ENCODE measurements around the gene ZNF226.
"Not testable (repeated sequence)": the region's sequence is repeated elsewhere in the genome, so short reads cannot be mapped to it uniquely, and the experiment has no call there.

Gene ZNF226

GRCh38 chr19:44164673-44165512 lies at the start of gene ZNF226:
Gene ZNF226 (plus strand): TSS chr19:44165100. CDS start chr19:44170081, 4,981 bp downstream.
- DNase-seq = peak; percentile 76

- DNase-seq = not testable (repeated sequence)
Observed at GRCh38 chr19:44121162-44121561, 43.7 kb upstream of the ZNF226 start.

DNA sequence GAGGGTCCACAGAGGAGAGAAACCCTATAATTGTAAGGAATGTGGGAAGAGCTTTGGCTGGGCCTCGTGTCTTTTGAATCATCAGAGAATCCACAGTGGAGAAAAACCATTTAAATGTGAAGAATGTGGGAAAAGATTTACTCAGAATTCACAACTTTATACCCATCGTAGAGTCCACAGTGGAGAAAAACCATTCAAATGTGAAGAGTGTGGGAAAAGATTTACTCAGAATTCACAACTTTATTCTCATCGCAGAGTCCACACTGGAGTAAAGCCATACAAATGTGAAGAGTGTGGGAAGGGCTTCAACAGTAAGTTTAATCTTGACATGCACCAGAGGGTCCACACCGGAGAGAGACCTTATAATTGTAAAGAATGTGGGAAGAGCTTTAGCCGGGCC lies 32.9 kb upstream of the ZNF226 start:
- DNase-seq = no peak

DNA sequence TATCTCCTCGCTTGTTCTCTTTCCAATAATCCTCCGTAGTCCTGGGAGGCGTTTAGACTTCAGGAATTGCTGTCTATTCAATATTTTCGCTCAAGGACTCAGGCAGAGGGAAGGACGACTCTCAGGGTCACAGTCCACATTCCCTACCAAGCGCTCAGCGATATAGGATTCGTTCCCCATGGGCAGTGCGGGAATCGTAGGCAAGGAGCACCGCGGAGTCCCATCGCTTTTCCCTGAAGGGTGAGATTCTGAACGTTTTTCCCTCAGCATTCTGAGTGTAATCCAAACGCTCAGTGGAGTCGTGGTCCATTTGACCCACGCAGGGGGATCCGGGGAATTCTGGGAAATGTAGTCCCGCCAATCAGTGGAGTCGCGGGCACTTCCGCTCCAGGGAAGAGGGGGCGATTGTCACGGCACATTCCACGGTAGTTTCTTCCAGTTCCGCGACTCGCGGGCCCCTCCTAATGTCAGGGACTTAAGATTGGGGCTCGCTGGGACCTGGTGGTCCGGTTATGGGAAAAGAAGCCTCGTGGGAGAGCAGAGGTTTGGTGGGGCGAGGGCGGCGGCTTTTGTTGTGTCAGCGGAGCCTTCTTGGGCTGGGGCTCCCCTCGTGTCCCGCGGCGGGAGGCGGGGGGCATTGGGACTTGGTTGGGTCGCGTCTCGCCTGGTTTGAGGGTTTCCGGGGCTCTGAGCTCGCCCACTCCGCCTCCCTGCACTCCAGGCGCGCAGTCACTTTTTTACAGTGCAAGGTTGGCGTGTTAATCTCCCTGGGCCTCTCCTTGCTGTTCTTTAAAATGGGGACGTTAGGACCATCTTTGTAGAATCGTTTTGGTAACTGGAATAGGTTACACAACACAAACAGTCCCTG lies 23.5 kb upstream of the ZNF226 start, which contains the start of gene ZNF234:
Gene ZNF234 (plus strand): TSS at position 364 of the 868 bp plus-strand sequence. CDS start 3,079 bp downstream, outside the sequence.
- DNase-seq = no peak

GRCh38 chr19:44142059-44142433 lies 22.9 kb upstream of the ZNF226 start:
- DNase-seq = no peak

GRCh38 chr19:44149776-44150175 lies 15.1 kb upstream of the ZNF226 start:
- no peak for DNase-seq

DNA sequence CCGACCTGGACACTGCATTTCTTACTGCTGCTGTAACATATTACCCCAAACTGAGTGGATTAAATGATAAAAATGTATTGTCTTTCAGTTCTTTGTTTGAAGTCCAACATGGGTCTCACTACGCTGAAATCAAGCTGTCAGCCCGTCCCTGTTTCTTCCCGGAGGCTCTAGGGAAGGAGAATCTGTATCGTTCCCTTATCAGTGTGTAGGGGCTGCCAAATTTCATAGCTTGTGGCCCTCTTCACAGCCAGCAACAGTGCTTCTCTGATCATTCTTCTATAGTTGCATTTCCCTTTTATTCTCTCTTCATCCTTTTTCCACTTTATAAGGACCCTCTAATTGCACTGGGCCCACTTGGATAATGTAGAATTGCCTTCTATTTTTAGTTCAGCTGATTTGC lies 13.4 kb upstream of the ZNF226 start:
- no peak for DNase-seq

DNA sequence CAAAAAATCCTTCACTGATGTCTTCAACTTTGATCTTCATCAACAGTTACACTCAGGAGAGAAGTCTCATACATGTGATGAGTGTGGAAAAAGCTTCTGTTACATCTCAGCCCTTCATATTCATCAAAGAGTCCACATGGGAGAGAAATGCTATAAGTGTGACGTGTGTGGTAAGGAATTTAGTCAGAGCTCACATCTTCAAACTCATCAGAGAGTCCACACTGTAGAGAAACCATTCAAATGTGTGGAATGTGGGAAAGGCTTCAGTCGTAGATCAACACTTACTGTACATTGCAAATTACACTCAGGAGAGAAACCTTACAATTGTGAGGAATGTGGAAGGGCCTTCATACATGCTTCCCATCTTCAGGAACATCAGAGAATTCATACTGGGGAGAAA lies 8.4 kb upstream of the ZNF226 start:
- DNase-seq = no peak

GRCh38 chr19:44163789-44164188 lies 1.1 kb upstream of the ZNF226 start:
- no peak for DNase-seq

DNA sequence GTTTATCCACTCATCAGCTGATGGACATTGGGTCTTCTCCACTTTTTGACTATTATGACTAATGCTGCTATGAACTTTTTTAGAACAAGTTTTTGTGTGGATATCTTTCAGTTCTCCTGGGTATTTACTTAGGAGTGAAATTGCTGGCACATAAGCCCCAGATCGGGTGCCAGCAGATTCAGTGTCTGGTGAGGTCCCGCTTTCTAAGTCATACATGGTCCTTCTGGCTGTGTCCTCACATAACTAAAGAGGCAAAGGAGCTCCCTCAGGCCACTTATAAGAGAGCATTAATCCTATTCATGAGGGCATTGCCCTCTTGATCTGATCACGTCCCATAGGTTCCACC lies 600 bp upstream of the ZNF226 start:
- DNase-seq = no peak

GRCh38 chr19:44170660-44171059 lies 5.8 kb downstream of the ZNF226 start:
- DNase-seq = not testable (repeated sequence)

GRCh38 chr19:44176590-44176989 lies 11.7 kb downstream of the ZNF226 start:
- DNase-seq = no peak

- no peak for DNase-seq
Observed at GRCh38 chr19:44180968-44181367, 16.1 kb downstream of the ZNF226 start.

GRCh38 chr19:44182145-44182544 lies 17.2 kb downstream of the ZNF226 start:
- no peak for DNase-seq

- DNase-seq = no peak
Observed at GRCh38 chr19:44190020-44190419, 25.1 kb downstream of the ZNF226 start.

DNA sequence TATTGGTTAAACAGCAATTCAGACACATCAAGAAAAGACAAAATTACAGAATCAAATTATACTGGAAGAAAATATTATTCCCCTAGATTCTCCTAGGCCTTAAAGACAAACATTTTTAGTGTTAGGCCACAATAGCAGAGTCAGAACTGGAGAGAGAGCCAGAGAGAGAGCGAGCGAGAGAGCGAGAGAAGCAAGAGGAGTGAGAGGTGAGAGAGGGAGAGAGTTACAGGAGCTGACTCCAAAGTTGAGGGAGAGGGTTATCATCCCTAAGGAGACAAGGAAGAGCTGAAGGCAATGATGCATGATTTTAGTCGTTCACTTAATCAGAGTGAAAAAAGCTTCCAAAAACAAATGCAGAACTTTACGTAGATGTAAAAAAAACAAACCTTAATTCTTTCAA lies 27.2 kb downstream of the ZNF226 start:
- DNase-seq = no peak

- DNase-seq = no peak
Observed at GRCh38 chr19:44196772-44197171, 31.9 kb downstream of the ZNF226 start.

DNA sequence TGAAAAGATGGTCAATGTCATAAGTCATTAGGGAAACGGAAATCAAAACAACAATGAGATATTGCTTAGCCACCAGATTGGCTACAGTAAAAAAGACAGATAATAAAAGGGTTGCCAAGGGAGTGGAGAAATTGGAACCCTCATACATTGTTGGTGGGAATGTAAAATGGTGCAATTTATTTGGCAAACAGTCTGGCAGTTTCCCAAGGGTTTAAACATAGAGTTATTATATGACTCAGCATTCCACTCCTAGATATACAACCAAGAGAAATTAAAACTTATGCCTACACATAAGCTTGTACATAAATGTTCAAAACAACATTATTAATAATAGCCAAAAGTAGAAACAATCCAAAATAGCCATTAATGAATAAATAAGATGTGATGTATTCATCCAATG lies 37.6 kb downstream of the ZNF226 start:
- no peak for DNase-seq

GRCh38 chr19:44202974-44203373 lies 38.1 kb downstream of the ZNF226 start:
- no peak for DNase-seq

DNA sequence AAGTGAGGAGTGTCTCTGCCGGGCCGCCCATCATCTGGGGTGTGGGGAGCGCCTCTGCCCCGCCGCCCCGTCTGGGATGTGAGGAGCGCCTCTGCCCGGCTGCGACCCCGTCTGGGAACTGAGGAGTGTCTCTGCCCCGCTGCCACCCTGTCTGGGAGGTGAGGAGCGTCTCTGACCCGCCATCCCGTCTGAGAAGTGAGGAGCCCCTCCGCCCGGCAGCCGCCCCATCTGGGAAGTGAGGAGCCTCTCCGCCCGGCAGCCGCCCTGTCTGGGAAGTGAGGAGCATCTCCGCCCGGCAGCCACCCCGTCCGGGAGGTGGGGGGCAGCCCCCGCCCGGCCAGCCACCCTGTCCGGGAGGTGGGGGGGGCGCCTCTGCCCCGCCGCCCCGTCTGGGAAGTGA lies 39.0 kb downstream of the ZNF226 start:
- DNase-seq = not testable (repeated sequence)

- no peak for DNase-seq
Observed at GRCh38 chr19:44204772-44205171, 39.9 kb downstream of the ZNF226 start.

GRCh38 chr19:44207126-44207803 lies 42.4 kb downstream of the ZNF226 start:
- DNase-seq = peak; percentile 69

DNA sequence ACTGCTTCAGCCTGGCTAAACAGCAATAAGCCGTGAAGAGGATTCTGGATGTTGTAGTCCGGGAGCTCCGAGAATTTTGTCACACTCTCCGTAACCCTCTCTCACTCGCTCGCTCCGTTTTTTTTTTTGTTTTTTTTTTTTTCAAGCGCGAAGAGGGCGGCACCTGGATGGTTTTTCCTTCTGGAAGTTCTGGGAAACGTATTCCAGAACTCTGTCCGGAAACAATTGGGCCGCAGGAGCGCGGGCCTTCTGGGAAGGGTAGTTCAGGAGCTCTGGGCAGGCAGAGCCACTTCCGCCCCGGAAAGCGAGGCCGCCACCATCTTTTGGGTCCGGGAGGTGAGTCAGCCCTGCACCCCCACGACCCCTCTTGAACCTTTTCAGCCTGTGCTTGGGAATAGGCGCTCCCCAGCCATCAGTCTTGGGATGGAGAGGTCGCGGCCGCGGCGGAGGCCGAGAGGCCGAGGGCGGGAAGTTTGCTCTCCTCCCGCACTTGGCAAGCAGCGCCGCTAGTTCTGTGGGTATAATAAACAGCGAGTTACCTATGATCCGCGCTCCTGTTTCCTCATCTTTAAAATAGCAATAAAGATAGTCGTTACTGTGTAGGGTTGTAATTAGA lies 47.5 kb downstream of the ZNF226 start, which contains the start of gene ZNF227:
Gene ZNF227 (plus strand): TSS at position 283 of the 616 bp plus-strand sequence. CDS start 5,261 bp downstream, outside the sequence.
- DNase-seq = peak; percentile 31
